Liver (tissue), 9 donors: ENCODE measurements around the gene TMEM117. TPM values are rescaled to one million over a fixed set of nuclear protein-coding genes. Genes with fewer than 3 reads are reported as not detected.

Source experiments
- DNase-seq: peaks from one replicate; pipeline ENCODE4 v3.0.0-alpha.2; 2017; ENCODE audit warnings: low spot score
- H3K27ac ChIP-seq, 2 donors: one replicate each; pipeline ENCODE4 v1.7.0; 2013; ENCODE audit warnings: inconsistent platforms in 2 of 2, low read length in 2 of 2, control low read depth in 1 of 2, low read depth in 1 of 2, mild to moderate bottlenecking in 1 of 2
- H3K27me3 ChIP-seq, 4 donors: one replicate each; pipeline versions ENCODE4 v1.6.1 to v1.7.0; 2013; ENCODE audit warnings: low read length in 3 of 4, inconsistent platforms in 1 of 4, mild to moderate bottlenecking in 1 of 4, moderate library complexity in 1 of 4; ENCODE audit not compliant: control insufficient read depth in 4 of 4, insufficient read depth in 4 of 4
- H3K36me3 ChIP-seq, 4 donors: one replicate each; pipeline versions ENCODE4 v1.6.1 to v1.7.0; 2013; ENCODE audit warnings: low read length in 3 of 4, mild to moderate bottlenecking in 3 of 4, low read depth in 1 of 4, moderate library complexity in 1 of 4; ENCODE audit not compliant: control insufficient read depth in 4 of 4, insufficient read depth in 3 of 4
- H3K4me1 ChIP-seq, 4 donors: one replicate each; pipeline versions ENCODE4 v1.6.1 to v1.7.0; 2013; ENCODE audit warnings: low read length in 3 of 4, mild to moderate bottlenecking in 3 of 4, moderate library complexity in 1 of 4; ENCODE audit not compliant: control insufficient read depth in 4 of 4, insufficient read depth in 4 of 4
- H3K4me3 ChIP-seq, 3 donors: one replicate each; pipeline versions ENCODE4 v1.6.1 to v1.7.0; 2013; ENCODE audit warnings: low read length in 3 of 3, control low read depth in 1 of 3, low read depth in 1 of 3, mild to moderate bottlenecking in 1 of 3
- H3K9ac ChIP-seq, 2 donors: one replicate each; pipeline ENCODE4 v1.7.0; 2013; ENCODE audit warnings: low read length in 2 of 2, mild to moderate bottlenecking in 2 of 2, moderate library complexity in 2 of 2, control low read depth in 1 of 2, low read depth in 1 of 2
- H3K9me3 ChIP-seq, 4 donors: one replicate each; pipeline versions ENCODE4 v1.6.1 to v1.7.0; 2013; ENCODE audit warnings: low read length in 3 of 4; ENCODE audit not compliant: control insufficient read depth in 4 of 4
- ATF3 ChIP-seq: IDR thresholded peaks from 2 replicates; pipeline ENCODE4 v1.6.1; 2016; ENCODE audit warnings: antibody characterized with exemption
- EGR1 ChIP-seq, 2 donors: IDR thresholded peaks; 2 replicates each; pipeline ENCODE4 v1.6.1; 2016 to 2018; ENCODE audit warnings: antibody characterized with exemption in 2 of 2, low read depth in 2 of 2
- GABPA ChIP-seq, 2 donors: IDR thresholded peaks in 1 of 2; conservative IDR thresholded peaks in 1 of 2; 2 replicates each; pipeline ENCODE4 v1.6.1; 2016; ENCODE audit warnings: antibody characterized with exemption in 2 of 2, mild to moderate bottlenecking in 1 of 2, moderate library complexity in 1 of 2
- HNF4A ChIP-seq, 2 donors: conservative IDR thresholded peaks; 2 replicates each; pipeline ENCODE4 v1.6.1; 2016; ENCODE audit warnings: antibody characterized with exemption in 2 of 2, mild to moderate bottlenecking in 2 of 2
- JUND ChIP-seq, 2 donors: IDR thresholded peaks; 2 replicates each; pipeline ENCODE4 v1.6.1; 2016; ENCODE audit warnings: antibody characterized with exemption in 2 of 2
- MAX ChIP-seq: IDR thresholded peaks from 2 replicates; pipeline ENCODE4 v1.6.1; 2016; ENCODE audit warnings: antibody characterized with exemption
- NR2F2 ChIP-seq: IDR thresholded peaks from 2 replicates; pipeline ENCODE4 v1.6.1; 2016; ENCODE audit warnings: antibody characterized with exemption
- SP1 ChIP-seq: IDR thresholded peaks from 2 replicates; pipeline ENCODE4 v1.6.1; 2018; ENCODE audit warnings: antibody characterized with exemption, mild to moderate bottlenecking
- TAF1 ChIP-seq: conservative IDR thresholded peaks from 2 replicates; pipeline ENCODE4 v1.6.1; 2016; ENCODE audit warnings: antibody characterized with exemption, mild to moderate bottlenecking
- ZBTB33 ChIP-seq: IDR thresholded peaks from 2 replicates; pipeline ENCODE4 v1.6.1; 2016; ENCODE audit warnings: antibody characterized with exemption
- WGBS: extraction: QIAGEN DNeasy Blood & Tissue Kit; methylation state at CpG from one replicate; pipeline ENCODE4 v1.1.7; 2013; 5-methylcytosine and 5-hydroxymethylcytosine counted together
- polyA plus RNA-seq, 2 donors: library from polyadenylated mRNA; stranded (reverse) in 1 of 2; unstranded in 1 of 2; fragments of 200-250 nt in 1 of 2; fragments of >200 nt in 1 of 2; fragmentation: Nextera tagmentation in 1 of 2; extraction: Ambion mirVana in 1 of 2; gene quantifications; one replicate each; pipeline versions ENCODE4 v1.2.1 to v1.2.3, GENCODE V29; 2013 to 2015
- total RNA-seq, 2 donors: library from RNA; depleted of rRNA; stranded (reverse); fragments of >200 nt; gene quantifications; one replicate each; pipeline ENCODE4 v1.2.3, GENCODE V29; 2014
- TF ChIP-seq, protein P1 (sequence below): IDR thresholded peaks from 2 replicates; pipeline ENCODE4 v1.6.1; 2016; ENCODE audit warnings: antibody characterized with exemption, mild to moderate bottlenecking
- donor health status: healthy.
- donor health status: healthy.
- donor health status: healthy.
- donor health status: healthy.
- donor health status: healthy.

TMEM117 gene
- total and polyA plus RNA-seq, 4 donors: 2.0 to 5.9 (median 3.9) TPM

GRCh38 chr12:44091948-44092606 lies 256.2 kb downstream of the TMEM117 start:
- Histone ChIP-seq H3K27me3 (no peaks in the 10 kb centered on the region), H3K4me1 (no peaks in the 10 kb centered on the region), H3K9ac (no peak overlapping the region), H3K36me3 (no peaks in the 10 kb centered on the region), H3K9me3 (no peaks in the 10 kb centered on the region), H3K4me3 (no peak overlapping the region), H3K27ac (no peak overlapping the region)
- TF ChIP-seq SP1 (no peak), ATF3 (no peak), HNF4A (conservative IDR thresholded peaks at IDR 0.05) (no peak), MAX (no peak), ZBTB33 (no peak), JUND (IDR thresholded peaks at IDR 0.05) (no peak), TAF1 (no peak), NR2F2 (no peak), GABPA (IDR thresholded peaks at IDR 0.05 in 1 of 2, conservative IDR thresholded peaks at IDR 0.05 in 1 of 2) (no peak), EGR1 (IDR thresholded peaks at IDR 0.05; ENCODE audit: low read depth in 2 of 2) (no peak)
- TF ChIP-seq, protein P1, sequence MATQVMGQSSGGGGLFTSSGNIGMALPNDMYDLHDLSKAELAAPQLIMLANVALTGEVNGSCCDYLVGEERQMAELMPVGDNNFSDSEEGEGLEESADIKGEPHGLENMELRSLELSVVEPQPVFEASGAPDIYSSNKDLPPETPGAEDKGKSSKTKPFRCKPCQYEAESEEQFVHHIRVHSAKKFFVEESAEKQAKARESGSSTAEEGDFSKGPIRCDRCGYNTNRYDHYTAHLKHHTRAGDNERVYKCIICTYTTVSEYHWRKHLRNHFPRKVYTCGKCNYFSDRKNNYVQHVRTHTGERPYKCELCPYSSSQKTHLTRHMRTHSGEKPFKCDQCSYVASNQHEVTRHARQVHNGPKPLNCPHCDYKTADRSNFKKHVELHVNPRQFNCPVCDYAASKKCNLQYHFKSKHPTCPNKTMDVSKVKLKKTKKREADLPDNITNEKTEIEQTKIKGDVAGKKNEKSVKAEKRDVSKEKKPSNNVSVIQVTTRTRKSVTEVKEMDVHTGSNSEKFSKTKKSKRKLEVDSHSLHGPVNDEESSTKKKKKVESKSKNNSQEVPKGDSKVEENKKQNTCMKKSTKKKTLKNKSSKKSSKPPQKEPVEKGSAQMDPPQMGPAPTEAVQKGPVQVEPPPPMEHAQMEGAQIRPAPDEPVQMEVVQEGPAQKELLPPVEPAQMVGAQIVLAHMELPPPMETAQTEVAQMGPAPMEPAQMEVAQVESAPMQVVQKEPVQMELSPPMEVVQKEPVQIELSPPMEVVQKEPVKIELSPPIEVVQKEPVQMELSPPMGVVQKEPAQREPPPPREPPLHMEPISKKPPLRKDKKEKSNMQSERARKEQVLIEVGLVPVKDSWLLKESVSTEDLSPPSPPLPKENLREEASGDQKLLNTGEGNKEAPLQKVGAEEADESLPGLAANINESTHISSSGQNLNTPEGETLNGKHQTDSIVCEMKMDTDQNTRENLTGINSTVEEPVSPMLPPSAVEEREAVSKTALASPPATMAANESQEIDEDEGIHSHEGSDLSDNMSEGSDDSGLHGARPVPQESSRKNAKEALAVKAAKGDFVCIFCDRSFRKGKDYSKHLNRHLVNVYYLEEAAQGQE: no peak
- DNase-seq: no peak
- WGBS: 97% methylated on average over 3 of the region's 3 CpGs

DNA sequence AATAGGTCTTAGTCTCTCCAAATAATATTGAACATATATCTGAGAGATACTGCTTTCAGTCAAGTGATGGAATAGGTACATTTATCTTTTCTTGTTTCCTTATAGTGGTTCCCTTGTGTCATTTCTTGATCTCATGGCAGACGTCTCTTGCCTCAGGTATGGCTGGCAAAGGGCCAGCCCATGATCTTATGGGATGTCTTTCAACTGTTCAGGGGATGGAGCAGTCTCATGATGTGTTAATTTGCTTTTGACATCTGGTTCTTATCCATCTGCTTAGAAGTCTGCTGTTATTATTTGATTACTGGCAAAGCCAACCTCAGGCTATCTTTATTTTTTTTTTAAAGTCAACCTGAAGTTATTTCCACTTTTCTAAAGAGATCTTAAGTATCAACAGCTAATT lies 262.9 kb downstream of the TMEM117 start:
- no peaks in the 10 kb centered on the region for H3K27me3 ChIP-seq
- 87% methylated on average over 1 of the region's 1 CpG for WGBS
- TF ChIP-seq MAX (no peak), GABPA (IDR thresholded peaks at IDR 0.05 in 1 of 2, conservative IDR thresholded peaks at IDR 0.05 in 1 of 2) (no peak), ZBTB33 (no peak), NR2F2 (no peak)
- TF ChIP-seq, protein P1: no peak
- H3K27ac ChIP-seq: no peak overlapping the region
- no peak for DNase-seq
- H3K4me3 ChIP-seq: no peak overlapping the region
- H3K9me3 ChIP-seq: no peaks in the 10 kb centered on the region
- no peaks in the 10 kb centered on the region for H3K4me1 ChIP-seq
- no peaks in the 10 kb centered on the region for H3K36me3 ChIP-seq
- H3K9ac ChIP-seq: no peak overlapping the region
